IgD-negative memory B cell (primary cell): ENCODE results near the gene EDNRA. TPM values are rescaled to one million over a fixed set of nuclear protein-coding genes. Genes with fewer than 3 reads are reported as not detected.

Source experiments
- H3K27ac Mint-ChIP-seq, 3 donors: one replicate each; pipeline ENCODE4 v1.8.0; 2020 to 2022; ENCODE audit warnings: mild to moderate bottlenecking in 3 of 3, mixed read lengths in 3 of 3, moderate library complexity in 1 of 3
- H3K27me3 Mint-ChIP-seq: one replicate; pipeline ENCODE4 v1.8.0; 2021; ENCODE audit warnings: mixed read lengths
- H3K36me3 Mint-ChIP-seq: one replicate; pipeline ENCODE4 v1.8.0; 2020; ENCODE audit warnings: mild to moderate bottlenecking, mixed read lengths
- H3K4me1 Mint-ChIP-seq, 3 donors: one replicate each; pipeline ENCODE4 v1.8.0; 2020 to 2022; ENCODE audit warnings: mixed read lengths in 3 of 3, mild to moderate bottlenecking in 1 of 3
- H3K4me3 Mint-ChIP-seq, 4 donors: one replicate each; pipeline ENCODE4 v1.8.0; 2020 to 2022; ENCODE audit warnings: mild to moderate bottlenecking in 4 of 4, mixed read lengths in 4 of 4, moderate library complexity in 3 of 4
- H3K9me3 Mint-ChIP-seq, 3 donors: one replicate each; pipeline ENCODE4 v1.8.0; 2020 to 2021; ENCODE audit warnings: mixed read lengths in 3 of 3, mild to moderate bottlenecking in 1 of 3
- polyA plus RNA-seq: library from polyadenylated mRNA; unstranded; fragments of 300-500 nt; fragmentation: Illumina TruSeq; gene quantifications from one replicate; pipeline ENCODE4 v1.2.3, GENCODE V29; 2021

EDNRA gene
- polyA plus RNA-seq, 1 donor from 2014 or later = not detected

GRCh38 chr4:147485167-147485566 lies 4.3 kb downstream of the EDNRA start:
- Mint-ChIP-seq H3K36me3 (no peaks in the 10 kb centered on the region), H3K9me3 (peaks cover 0 to 3% (median 0%) of the 10 kb centered on the region in 3 donors), H3K4me1 (peaks cover 0 to 2% (median 0%) of the 10 kb centered on the region in 3 donors), H3K27ac (no peak overlapping the region), H3K4me3 (no peak overlapping the region), H3K27me3 (peaks cover 9% of the 10 kb centered on the region)

DNA sequence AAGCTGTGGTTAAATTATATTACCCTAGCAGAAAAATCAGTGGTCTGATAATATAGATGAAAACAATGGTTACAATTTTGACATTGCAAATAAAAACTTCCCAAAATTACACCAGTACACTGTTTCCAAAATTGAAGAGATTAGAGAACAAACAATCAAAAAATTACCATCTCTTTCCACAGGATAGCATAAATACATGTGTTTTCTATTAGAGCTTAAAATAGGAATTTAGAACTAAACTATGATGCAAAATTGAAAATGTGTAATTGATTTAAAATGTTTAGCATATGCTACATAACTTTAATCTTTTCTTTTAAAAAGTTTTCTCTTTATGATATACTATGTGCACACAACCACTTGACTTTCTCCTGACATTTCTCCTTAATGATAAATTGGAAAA lies 6.7 kb downstream of the EDNRA start:
- Mint-ChIP-seq H3K27me3 (peaks cover 3% of the 10 kb centered on the region), H3K9me3 (peaks cover 0 to 1% (median 0%) of the 10 kb centered on the region in 3 donors), H3K4me1 (no peaks in the 10 kb centered on the region), H3K27ac (no peak overlapping the region), H3K36me3 (no peaks in the 10 kb centered on the region), H3K4me3 (no peak overlapping the region)

- Mint-ChIP-seq H3K4me1 (no peaks in the 10 kb centered on the region), H3K27me3 (peaks cover 3% of the 10 kb centered on the region), H3K36me3 (no peaks in the 10 kb centered on the region), H3K27ac (no peak overlapping the region), H3K9me3 (peaks cover 0 to 1% (median 0%) of the 10 kb centered on the region in 3 donors), H3K4me3 (peak overlapping the region in 1 of 4 donors; percentile 52)
These were observed 7.7 kb downstream of the EDNRA start for GRCh38 chr4:147488556-147488955.

DNA sequence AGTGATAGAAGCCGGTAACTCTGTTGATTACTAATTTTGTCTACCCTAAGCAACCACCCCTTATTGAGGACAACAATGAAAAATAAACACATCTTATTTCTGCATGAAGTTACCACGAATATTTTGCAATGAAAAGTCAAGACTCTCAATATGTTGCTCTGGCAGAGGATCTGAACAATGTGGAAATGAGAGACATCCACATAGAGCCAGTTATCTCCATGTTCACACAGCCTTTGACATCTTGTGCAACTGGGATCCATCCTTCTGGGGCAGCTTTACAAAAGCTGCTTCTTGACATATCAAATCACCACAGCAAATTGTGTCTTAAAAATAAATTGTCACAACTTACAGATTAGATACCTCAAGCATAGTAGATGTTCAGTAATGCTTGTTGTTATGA lies 10.2 kb downstream of the EDNRA start:
- H3K27me3 Mint-ChIP-seq = peaks cover 4% of the 10 kb centered on the region
- H3K27ac Mint-ChIP-seq = no peak overlapping the region
- H3K4me3 Mint-ChIP-seq = no peak overlapping the region
- H3K9me3 Mint-ChIP-seq = peaks cover 0 to 4% (median 3%) of the 10 kb centered on the region in 3 donors
- H3K36me3 Mint-ChIP-seq = no peaks in the 10 kb centered on the region
- H3K4me1 Mint-ChIP-seq = no peaks in the 10 kb centered on the region

DNA sequence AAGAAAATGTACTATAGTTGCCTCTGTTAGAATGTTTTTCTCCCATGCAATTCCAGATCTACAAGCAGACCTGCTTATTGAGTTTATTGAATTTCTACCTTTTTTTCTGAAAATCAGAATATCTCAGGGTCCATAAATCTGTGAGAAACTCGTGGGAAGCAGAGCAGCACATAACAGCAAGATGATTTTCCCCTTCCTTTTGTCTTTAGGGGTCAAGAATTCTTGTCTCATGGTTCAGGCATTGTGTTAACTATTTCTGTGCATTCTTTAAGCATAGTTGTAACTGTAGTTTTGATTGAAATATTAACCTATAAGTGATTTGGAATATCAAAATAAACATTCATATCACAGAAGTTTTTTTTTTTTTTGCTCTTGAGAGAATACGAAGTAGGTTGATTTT lies 11.4 kb downstream of the EDNRA start:
- Mint-ChIP-seq H3K27ac (no peak overlapping the region), H3K36me3 (no peaks in the 10 kb centered on the region), H3K4me1 (no peaks in the 10 kb centered on the region), H3K9me3 (peaks cover 0 to 4% (median 3%) of the 10 kb centered on the region in 3 donors), H3K27me3 (peaks cover 4% of the 10 kb centered on the region), H3K4me3 (no peak overlapping the region)

DNA sequence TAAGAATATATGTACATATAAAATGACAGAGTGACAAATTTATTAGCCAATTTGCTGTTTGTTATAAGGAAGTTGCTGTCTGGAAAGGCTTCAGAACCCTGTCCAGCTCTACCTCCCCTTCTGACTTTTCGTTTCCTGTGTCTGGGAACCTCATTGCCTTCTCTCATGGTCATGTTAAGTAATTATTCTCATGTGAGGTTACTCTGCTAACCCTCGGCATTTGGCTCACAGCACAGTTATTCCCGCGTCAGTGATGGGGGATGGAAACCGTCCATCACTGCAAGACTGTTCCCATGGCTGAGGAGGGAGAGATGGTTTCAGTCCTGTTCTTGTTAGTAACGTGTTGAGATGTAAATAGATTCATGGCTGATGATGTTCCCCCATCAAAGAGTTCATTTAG lies 11.9 kb downstream of the EDNRA start:
- Mint-ChIP-seq H3K36me3 (no peaks in the 10 kb centered on the region), H3K4me3 (no peak overlapping the region), H3K27me3 (peaks cover 4% of the 10 kb centered on the region), H3K9me3 (peaks cover 0 to 4% (median 3%) of the 10 kb centered on the region in 3 donors), H3K4me1 (no peaks in the 10 kb centered on the region), H3K27ac (no peak overlapping the region)

DNA sequence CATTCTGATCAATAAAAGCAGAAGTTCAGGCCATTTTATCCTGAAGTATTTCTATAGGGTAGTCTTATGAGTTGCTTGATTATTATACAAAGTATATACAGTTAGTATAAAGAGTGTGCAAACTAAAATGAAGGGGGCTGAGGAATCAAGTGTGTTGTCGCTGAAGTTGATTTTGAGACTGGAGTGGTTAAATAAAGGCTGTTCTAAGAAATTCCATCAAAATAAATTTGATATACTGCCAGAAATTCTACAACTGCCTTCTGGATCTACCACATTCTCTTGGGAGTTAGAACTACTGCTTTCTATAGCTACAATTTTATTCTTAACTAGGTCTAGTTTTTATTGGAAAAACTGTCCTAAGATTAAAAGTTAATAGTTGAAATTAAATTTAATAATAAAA lies 12.4 kb downstream of the EDNRA start:
- no peaks in the 10 kb centered on the region for H3K36me3 Mint-ChIP-seq
- no peak overlapping the region for H3K27ac Mint-ChIP-seq
- H3K9me3 Mint-ChIP-seq = peaks cover 0 to 4% (median 3%) of the 10 kb centered on the region in 3 donors
- H3K4me1 Mint-ChIP-seq = no peaks in the 10 kb centered on the region
- H3K4me3 Mint-ChIP-seq = no peak overlapping the region
- H3K27me3 Mint-ChIP-seq = peaks cover 4% of the 10 kb centered on the region

GRCh38 chr4:147494301-147494700 lies 13.4 kb downstream of the EDNRA start:
- H3K27ac Mint-ChIP-seq = no peak overlapping the region

DNA sequence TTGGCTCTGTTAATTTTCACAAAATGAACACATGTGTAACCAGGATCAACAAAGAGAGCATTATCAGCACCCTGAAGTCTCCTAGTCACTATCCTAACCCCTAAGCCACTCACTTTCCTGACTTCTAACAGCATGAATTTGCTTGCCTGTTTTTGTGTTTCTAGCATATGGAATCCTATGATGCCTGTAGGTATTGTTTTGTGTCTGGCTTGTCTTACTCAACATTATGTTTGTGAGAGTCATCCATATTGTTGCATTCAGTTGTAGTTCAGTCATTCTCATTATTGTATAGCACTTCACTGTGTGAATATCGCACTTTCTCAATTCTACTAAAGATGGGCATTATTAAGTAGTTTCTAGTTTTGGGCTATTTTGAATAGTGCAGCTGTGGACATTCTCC lies 15.6 kb downstream of the EDNRA start:
- Mint-ChIP-seq H3K9me3 (peaks cover 0 to 4% (median 2%) of the 10 kb centered on the region in 3 donors), H3K4me3 (no peak overlapping the region), H3K27ac (no peak overlapping the region), H3K36me3 (no peaks in the 10 kb centered on the region), H3K4me1 (no peaks in the 10 kb centered on the region), H3K27me3 (peaks cover 4% of the 10 kb centered on the region)

More at GRCh38 chr4:147494301-147494700, 13.4 kb downstream of the EDNRA start:
- H3K9me3 Mint-ChIP-seq = peaks cover 0 to 4% (median 2%) of the 10 kb centered on the region in 3 donors
- H3K4me3 Mint-ChIP-seq = no peak overlapping the region
- H3K36me3 Mint-ChIP-seq = no peaks in the 10 kb centered on the region
- peaks cover 4% of the 10 kb centered on the region for H3K27me3 Mint-ChIP-seq
- H3K4me1 Mint-ChIP-seq = no peaks in the 10 kb centered on the region

- Mint-ChIP-seq H3K27me3 (peaks cover 4% of the 10 kb centered on the region), H3K27ac (no peak overlapping the region), H3K36me3 (no peaks in the 10 kb centered on the region), H3K4me3 (no peak overlapping the region), H3K9me3 (peaks cover 0 to 4% (median 3%) of the 10 kb centered on the region in 3 donors), H3K4me1 (no peaks in the 10 kb centered on the region)
These were observed 17.2 kb downstream of the EDNRA start for GRCh38 chr4:147498031-147498660.

DNA sequence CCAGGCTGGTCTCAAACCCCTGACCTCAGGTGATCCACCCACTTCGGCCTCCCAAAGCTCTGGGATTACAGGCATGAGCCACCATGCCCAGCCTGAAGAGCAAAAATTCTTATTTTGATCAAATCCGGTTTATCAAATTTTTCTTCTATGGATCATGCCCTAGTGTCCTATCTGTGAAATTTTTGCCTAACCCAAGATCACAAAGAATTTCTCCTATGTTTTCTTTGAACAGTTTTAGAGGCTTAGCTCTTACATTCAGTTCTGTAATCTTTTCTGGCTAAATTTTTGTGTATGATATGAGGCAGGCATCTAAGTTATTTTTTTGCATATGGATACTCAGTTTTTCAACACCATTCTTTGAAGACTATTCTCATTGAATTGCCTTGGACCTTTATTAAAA lies 27.4 kb downstream of the EDNRA start:
- Mint-ChIP-seq H3K9me3 (no peaks in the 10 kb centered on the region), H3K36me3 (no peaks in the 10 kb centered on the region), H3K27me3 (peaks cover 3% of the 10 kb centered on the region), H3K4me1 (no peaks in the 10 kb centered on the region), H3K27ac (no peak overlapping the region), H3K4me3 (no peak overlapping the region)

GRCh38 chr4:147509386-147509785 lies 28.5 kb downstream of the EDNRA start:
- H3K4me3 Mint-ChIP-seq = no peak overlapping the region
- H3K4me1 Mint-ChIP-seq = no peaks in the 10 kb centered on the region
- no peaks in the 10 kb centered on the region for H3K36me3 Mint-ChIP-seq
- H3K27ac Mint-ChIP-seq = no peak overlapping the region
- H3K27me3 Mint-ChIP-seq = peaks cover 3% of the 10 kb centered on the region
- no peaks in the 10 kb centered on the region for H3K9me3 Mint-ChIP-seq

- H3K27ac Mint-ChIP-seq = no peak overlapping the region
- no peaks in the 10 kb centered on the region for H3K9me3 Mint-ChIP-seq
- no peaks in the 10 kb centered on the region for H3K4me1 Mint-ChIP-seq
- H3K27me3 Mint-ChIP-seq = peaks cover 2% of the 10 kb centered on the region
- H3K36me3 Mint-ChIP-seq = no peaks in the 10 kb centered on the region
- no peak overlapping the region for H3K4me3 Mint-ChIP-seq
These were observed 30.2 kb downstream of the EDNRA start for GRCh38 chr4:147510962-147511668.

DNA sequence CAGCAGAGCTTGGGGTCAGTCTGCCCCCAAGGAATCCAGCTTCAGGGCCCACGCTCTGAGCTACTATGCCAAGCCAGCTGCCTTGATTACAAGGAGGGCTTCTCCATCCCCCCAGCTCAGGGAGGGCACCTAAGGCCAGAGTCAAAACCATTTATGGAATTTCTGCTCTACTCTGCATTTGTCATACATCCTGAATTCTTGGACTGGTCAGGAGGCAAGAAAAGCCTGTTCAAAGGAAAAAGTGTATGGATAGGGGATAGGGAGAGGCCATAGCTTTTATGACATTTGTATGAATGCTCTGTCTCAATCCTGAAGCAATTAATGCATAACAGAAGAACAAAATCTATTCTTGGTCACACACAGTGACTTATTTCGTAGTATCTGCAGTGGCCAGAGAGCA lies 32.2 kb downstream of the EDNRA start:
- Mint-ChIP-seq H3K4me1 (no peaks in the 10 kb centered on the region), H3K27ac (peak overlapping the region in 1 of 3 donors; percentile 49)

DNA sequence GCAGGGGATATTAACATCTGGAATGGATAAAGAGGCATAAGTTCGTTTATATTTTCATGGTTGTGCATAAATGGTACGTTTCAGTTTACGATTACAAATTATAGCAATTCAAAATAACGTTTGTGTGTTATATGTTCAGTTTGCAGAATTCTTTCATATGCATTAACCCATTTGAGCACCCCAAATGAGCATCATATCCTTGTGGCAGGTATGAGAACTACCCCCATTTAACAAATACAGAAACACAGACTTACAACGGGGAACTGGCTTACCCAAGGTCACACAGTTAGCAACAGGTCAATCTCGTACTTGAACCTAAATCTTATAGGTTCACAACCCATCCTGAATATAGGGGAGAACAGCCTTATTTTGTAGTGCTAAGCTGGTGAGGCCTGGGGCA lies 33.1 kb downstream of the EDNRA start:
- no peak overlapping the region for H3K4me3 Mint-ChIP-seq
- no peaks in the 10 kb centered on the region for H3K9me3 Mint-ChIP-seq
- no peaks in the 10 kb centered on the region for H3K4me1 Mint-ChIP-seq
- H3K27ac Mint-ChIP-seq = no peak overlapping the region
- H3K36me3 Mint-ChIP-seq = no peaks in the 10 kb centered on the region
- H3K27me3 Mint-ChIP-seq = peaks cover 3% of the 10 kb centered on the region

More for the DNA sequence above, 32.2 kb downstream of the EDNRA start:
- Mint-ChIP-seq H3K36me3 (no peaks in the 10 kb centered on the region), H3K4me3 (no peak overlapping the region), H3K27me3 (peaks cover 5% of the 10 kb centered on the region), H3K9me3 (no peaks in the 10 kb centered on the region)
